Stimulated activated CD8-positive, alpha-beta memory T cell treated with anti-CD3 and anti-CD28 coated beads, Interleukin-4, amount 100 ng/mL, for 1 hour (primary cell): ENCODE measurements around the gene HSPA2.
"Not testable (repeated sequence)": the region's sequence is repeated elsewhere in the genome, so short reads cannot be mapped to it uniquely, and the experiment has no call there.

ENCODE experiments used
- DNase-seq, 2 donors: peaks; one replicate each; pipeline ENCODE4 v3.0.0-alpha.2; 2020; ENCODE audit warnings: low read depth in 2 of 2, low spot score in 1 of 2

The HSPA2 gene

GRCh38 chr14:64513271-64513670 is 27.3 kb upstream of the HSPA2 start:
- no peak for DNase-seq

- DNase-seq: no peak
Observed at GRCh38 chr14:64515053-64515452, 25.5 kb upstream of the HSPA2 start.

- no peak for DNase-seq
Observed at GRCh38 chr14:64516969-64517368, 23.6 kb upstream of the HSPA2 start.

- DNase-seq: not testable (repeated sequence)
Observed at GRCh38 chr14:64517667-64518066, 22.9 kb upstream of the HSPA2 start.

GRCh38 chr14:64518229-64518628 is 22.3 kb upstream of the HSPA2 start:
- no peak for DNase-seq

- no peak for DNase-seq
Observed at GRCh38 chr14:64520699-64521098, 19.8 kb upstream of the HSPA2 start.

- DNase-seq: no peak
Observed at GRCh38 chr14:64522591-64523355, 17.8 kb upstream of the HSPA2 start.

- no peak for DNase-seq
Observed at GRCh38 chr14:64525354-64525753, 15.2 kb upstream of the HSPA2 start.

GRCh38 chr14:64531567-64531966 is 9.0 kb upstream of the HSPA2 start:
- DNase-seq: no peak

- no peak for DNase-seq
Observed at GRCh38 chr14:64536488-64537245, 3.9 kb upstream of the HSPA2 start.

GRCh38 chr14:64541261-64541971 is 875 bp downstream of the HSPA2 start:
- no peak for DNase-seq

GRCh38 chr14:64541972-64542835 is 1.7 kb downstream of the HSPA2 start:
- no peak for DNase-seq

- DNase-seq: no peak
Observed at GRCh38 chr14:64542836-64543201, 2.3 kb downstream of the HSPA2 start.

- no peak for DNase-seq
Observed at GRCh38 chr14:64544607-64545312, 4.2 kb downstream of the HSPA2 start.

GRCh38 chr14:64549016-64549415 is 8.5 kb downstream of the HSPA2 start:
- no peak for DNase-seq

GRCh38 chr14:64549791-64550620 is 9.5 kb downstream of the HSPA2 start, which contains the start of gene PPP1R36:
TSS of gene PPP1R36 (plus strand) at chr14:64549961. CDS start at chr14:64549998, 37 bp downstream.
- DNase-seq: no peak

GRCh38 chr14:64550621-64551333 is 10.2 kb downstream of the HSPA2 start:
- no peak for DNase-seq

GRCh38 chr14:64554556-64554955 is 14.0 kb downstream of the HSPA2 start:
- no peak for DNase-seq

GRCh38 chr14:64556526-64556925 is 16.0 kb downstream of the HSPA2 start:
- DNase-seq: no peak
